ENCODE data around the gene SVIL. TPM values are rescaled to one million over a fixed set of nuclear protein-coding genes. Genes with fewer than 3 reads are reported as not detected.
A peak's percentile ranks its signal among the peaks of the same experiment; 100 is the strongest.
"Not testable (repeated sequence)": the region's sequence is repeated elsewhere in the genome, so short reads cannot be mapped to it uniquely, and the experiment has no call there.

Gene SVIL
- total and polyA plus RNA-seq, 9 donors, result 129 to 229 (median 173) TPM

GRCh38 chr10:29579455-29579970, 55.3 kb downstream of the SVIL start:
- no peak for DNase-seq
- Histone ChIP-seq H3K4me3 (ENCODE audit: low read length) (no peak overlapping the region), H3K36me3 (ENCODE audit: control insufficient read depth, insufficient read depth, low read length) (peaks cover 21% of the 10 kb centered on the region), H3K27ac (ENCODE audit: low read length) (no peak overlapping the region), H3K9me3 (replicated peaks; ENCODE audit: control insufficient read depth, low read depth, low read length) (no peaks in the 10 kb centered on the region), H3K27me3 (ENCODE audit: control insufficient read depth, insufficient read depth, low read length) (no peaks in the 10 kb centered on the region), H3K4me1 (ENCODE audit: control insufficient read depth, insufficient read depth, low read length) (peaks cover 11% of the 10 kb centered on the region)
- WGBS (ENCODE audit: insufficient coverage), result 93% methylated on average over 8 of the region's 12 CpGs

- Histone ChIP-seq H3K9me3 (replicated peaks; ENCODE audit: control insufficient read depth, low read depth, low read length) (no peaks in the 10 kb centered on the region), H3K27ac (ENCODE audit: low read length) (no peak overlapping the region), H3K36me3 (ENCODE audit: control insufficient read depth, insufficient read depth, low read length) (peaks cover 11% of the 10 kb centered on the region), H3K4me1 (ENCODE audit: control insufficient read depth, insufficient read depth, low read length) (peaks cover 4% of the 10 kb centered on the region), H3K4me3 (ENCODE audit: low read length) (no peak overlapping the region), H3K27me3 (ENCODE audit: control insufficient read depth, insufficient read depth, low read length) (no peaks in the 10 kb centered on the region)
- WGBS (ENCODE audit: insufficient coverage), result 96% methylated on average over 3 of the region's 3 CpGs
- no peak for DNase-seq
Measured at GRCh38 chr10:29578457-29578856, 56.3 kb downstream of the SVIL start.

- Histone ChIP-seq H3K36me3 (ENCODE audit: control insufficient read depth, insufficient read depth, low read length) (peaks cover 9% of the 10 kb centered on the region), H3K4me3 (ENCODE audit: low read length) (no peak overlapping the region), H3K27me3 (ENCODE audit: control insufficient read depth, insufficient read depth, low read length) (no peaks in the 10 kb centered on the region), H3K4me1 (ENCODE audit: control insufficient read depth, insufficient read depth, low read length) (no peaks in the 10 kb centered on the region), H3K9me3 (replicated peaks; ENCODE audit: control insufficient read depth, low read depth, low read length) (no peaks in the 10 kb centered on the region), H3K27ac (ENCODE audit: low read length) (no peak overlapping the region)
- 87% methylated on average over 7 of the region's 8 CpGs for WGBS (ENCODE audit: insufficient coverage)
- no peak for DNase-seq
Measured at GRCh38 chr10:29576681-29577080, 58.1 kb downstream of the SVIL start.

GRCh38 chr10:29575098-29575455, 59.7 kb downstream of the SVIL start:
- no peak overlapping the region for H3K27ac ChIP-seq (ENCODE audit: low read length)
- H3K9me3 ChIP-seq (replicated peaks; ENCODE audit: control insufficient read depth, low read depth, low read length), result no peaks in the 10 kb centered on the region
- DNase-seq, result no peak
- no peaks in the 10 kb centered on the region for H3K27me3 ChIP-seq (ENCODE audit: control insufficient read depth, insufficient read depth, low read length)
- 96% methylated on average over 2 of the region's 2 CpGs for WGBS (ENCODE audit: insufficient coverage)
- H3K36me3 ChIP-seq (ENCODE audit: control insufficient read depth, insufficient read depth, low read length), result peaks cover 4% of the 10 kb centered on the region
- H3K4me1 ChIP-seq (ENCODE audit: control insufficient read depth, insufficient read depth, low read length), result peaks cover 4% of the 10 kb centered on the region
- no peak overlapping the region for H3K4me3 ChIP-seq (ENCODE audit: low read length)

GRCh38 chr10:29574212-29575097, 60.3 kb downstream of the SVIL start:
- DNase-seq; H3K9me3 ChIP-seq (replicated peaks; ENCODE audit: control insufficient read depth, low read depth, low read length); H3K4me3 ChIP-seq (ENCODE audit: low read length); H3K27ac ChIP-seq (ENCODE audit: low read length); H3K27me3 ChIP-seq (ENCODE audit: control insufficient read depth, insufficient read depth, low read length); H3K36me3 ChIP-seq (ENCODE audit: control insufficient read depth, insufficient read depth, low read length); H3K4me1 ChIP-seq (ENCODE audit: control insufficient read depth, insufficient read depth, low read length): not testable (repeated sequence)
- 100% methylated on average over 2 of the region's 10 CpGs for WGBS (ENCODE audit: insufficient coverage)

GRCh38 chr10:29570248-29570647, 64.5 kb downstream of the SVIL start:
- not testable (repeated sequence) for H3K27me3 ChIP-seq (ENCODE audit: control insufficient read depth, insufficient read depth, low read length); DNase-seq; H3K4me3 ChIP-seq (ENCODE audit: low read length); H3K4me1 ChIP-seq (ENCODE audit: control insufficient read depth, insufficient read depth, low read length); H3K27ac ChIP-seq (ENCODE audit: low read length); H3K9me3 ChIP-seq (replicated peaks; ENCODE audit: control insufficient read depth, low read depth, low read length); H3K36me3 ChIP-seq (ENCODE audit: control insufficient read depth, insufficient read depth, low read length)
- no CpG with 5 or more reads among the region's 2 CpGs for WGBS (ENCODE audit: insufficient coverage)

GRCh38 chr10:29569795-29570194, 65.0 kb downstream of the SVIL start:
- H3K27me3 ChIP-seq (ENCODE audit: control insufficient read depth, insufficient read depth, low read length), result no peaks in the 10 kb centered on the region
- no peaks in the 10 kb centered on the region for H3K9me3 ChIP-seq (replicated peaks; ENCODE audit: control insufficient read depth, low read depth, low read length)
- DNase-seq, result peak; percentile 88
- peaks cover 9% of the 10 kb centered on the region for H3K36me3 ChIP-seq (ENCODE audit: control insufficient read depth, insufficient read depth, low read length)
- H3K27ac ChIP-seq (ENCODE audit: low read length), result peak overlapping the region; percentile 45
- peaks cover 4% of the 10 kb centered on the region for H3K4me1 ChIP-seq (ENCODE audit: control insufficient read depth, insufficient read depth, low read length)
- H3K4me3 ChIP-seq (ENCODE audit: low read length), result no peak overlapping the region

- peaks cover 4% of the 10 kb centered on the region for H3K4me1 ChIP-seq (ENCODE audit: control insufficient read depth, insufficient read depth, low read length)
- DNase-seq, result no peak
- H3K27me3 ChIP-seq (ENCODE audit: control insufficient read depth, insufficient read depth, low read length), result no peaks in the 10 kb centered on the region
- H3K9me3 ChIP-seq (replicated peaks; ENCODE audit: control insufficient read depth, low read depth, low read length), result no peaks in the 10 kb centered on the region
- 72% methylated on average over 3 of the region's 9 CpGs for WGBS (ENCODE audit: insufficient coverage)
- no peak overlapping the region for H3K27ac ChIP-seq (ENCODE audit: low read length)
- peaks cover 14% of the 10 kb centered on the region for H3K36me3 ChIP-seq (ENCODE audit: control insufficient read depth, insufficient read depth, low read length)
- no peak overlapping the region for H3K4me3 ChIP-seq (ENCODE audit: low read length)
Measured at GRCh38 chr10:29567003-29567402, 67.8 kb downstream of the SVIL start.

- H3K4me3 ChIP-seq (ENCODE audit: low read length); DNase-seq; H3K27ac ChIP-seq (ENCODE audit: low read length); H3K4me1 ChIP-seq (ENCODE audit: control insufficient read depth, insufficient read depth, low read length); H3K27me3 ChIP-seq (ENCODE audit: control insufficient read depth, insufficient read depth, low read length); H3K9me3 ChIP-seq (replicated peaks; ENCODE audit: control insufficient read depth, low read depth, low read length): not testable (repeated sequence)
- H3K36me3 ChIP-seq (ENCODE audit: control insufficient read depth, insufficient read depth, low read length), result peaks cover 16% of the 10 kb centered on the region
- WGBS (ENCODE audit: insufficient coverage), result 69% methylated on average over 6 of the region's 7 CpGs
Measured at GRCh38 chr10:29566209-29566608, 68.6 kb downstream of the SVIL start.

- no peak for DNase-seq
- no CpG with 5 or more reads among the region's 7 CpGs for WGBS (ENCODE audit: insufficient coverage)
- Histone ChIP-seq H3K4me1 (ENCODE audit: control insufficient read depth, insufficient read depth, low read length) (no peaks in the 10 kb centered on the region), H3K9me3 (replicated peaks; ENCODE audit: control insufficient read depth, low read depth, low read length) (no peaks in the 10 kb centered on the region), H3K27ac (ENCODE audit: low read length) (no peak overlapping the region), H3K4me3 (ENCODE audit: low read length) (no peak overlapping the region), H3K27me3 (ENCODE audit: control insufficient read depth, insufficient read depth, low read length) (no peaks in the 10 kb centered on the region), H3K36me3 (ENCODE audit: control insufficient read depth, insufficient read depth, low read length) (peaks cover 16% of the 10 kb centered on the region)
Measured at GRCh38 chr10:29563420-29564035, 71.2 kb downstream of the SVIL start.

Measured in muscle of leg (tissue), 11 donors.